Peyer's patch (tissue), 4 donors: ENCODE data around the gene SSMEM1.

Experiments
- POLR2A ChIP-seq, 2 donors: fragments of 450-650 bp; IDR thresholded peaks; one replicate each; pipeline ENCODE4 v1.5.1; 2017; ENCODE audit warnings: antibody characterized with exemption in 2 of 2, mild to moderate bottlenecking in 2 of 2, moderate library complexity in 2 of 2
- TF ChIP-seq, protein P1 (sequence below), 6 experiments: fragments of 450-650 bp in 4 of 6; fragments of 200-600 bp in 2 of 6; sonication (generic) in 1 of 6; IDR thresholded peaks; one replicate each; pipeline ENCODE4 v1.5.1; 2017 to 2019; ENCODE audit warnings: antibody characterized with exemption in 6 of 6, mild to moderate bottlenecking in 3 of 6, moderate library complexity in 1 of 6

DNA sequence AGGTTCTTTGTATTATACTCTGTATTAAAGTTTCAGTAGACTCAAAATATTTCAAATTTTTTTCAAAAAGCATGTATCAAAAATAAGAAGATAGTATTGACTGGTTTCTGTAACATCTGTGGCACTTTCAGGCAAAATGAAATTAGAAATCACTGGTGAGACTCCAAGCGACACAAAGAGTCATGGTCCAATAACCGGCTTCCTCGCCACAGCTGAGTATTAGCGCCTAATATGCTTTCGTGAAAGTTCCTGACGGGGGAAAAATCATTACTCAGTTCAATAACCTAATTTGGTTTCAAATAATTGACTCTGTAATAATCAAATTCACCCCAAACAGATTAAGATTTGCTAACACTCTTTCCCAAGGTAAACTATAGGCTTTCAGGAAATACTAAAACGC, 15.9 kb upstream of the SSMEM1 start:
- TF ChIP-seq, protein P1, sequence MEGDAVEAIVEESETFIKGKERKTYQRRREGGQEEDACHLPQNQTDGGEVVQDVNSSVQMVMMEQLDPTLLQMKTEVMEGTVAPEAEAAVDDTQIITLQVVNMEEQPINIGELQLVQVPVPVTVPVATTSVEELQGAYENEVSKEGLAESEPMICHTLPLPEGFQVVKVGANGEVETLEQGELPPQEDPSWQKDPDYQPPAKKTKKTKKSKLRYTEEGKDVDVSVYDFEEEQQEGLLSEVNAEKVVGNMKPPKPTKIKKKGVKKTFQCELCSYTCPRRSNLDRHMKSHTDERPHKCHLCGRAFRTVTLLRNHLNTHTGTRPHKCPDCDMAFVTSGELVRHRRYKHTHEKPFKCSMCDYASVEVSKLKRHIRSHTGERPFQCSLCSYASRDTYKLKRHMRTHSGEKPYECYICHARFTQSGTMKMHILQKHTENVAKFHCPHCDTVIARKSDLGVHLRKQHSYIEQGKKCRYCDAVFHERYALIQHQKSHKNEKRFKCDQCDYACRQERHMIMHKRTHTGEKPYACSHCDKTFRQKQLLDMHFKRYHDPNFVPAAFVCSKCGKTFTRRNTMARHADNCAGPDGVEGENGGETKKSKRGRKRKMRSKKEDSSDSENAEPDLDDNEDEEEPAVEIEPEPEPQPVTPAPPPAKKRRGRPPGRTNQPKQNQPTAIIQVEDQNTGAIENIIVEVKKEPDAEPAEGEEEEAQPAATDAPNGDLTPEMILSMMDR (IDR thresholded peaks at IDR 0.05) = no peak
- TF ChIP-seq POLR2A (IDR thresholded peaks at IDR 0.05) = no peak
